Thyroid gland (tissue), 4 donors: Measurements from ENCODE around the gene C8B.

ENCODE experiments used
- CTCF ChIP-seq, 6 experiments: fragments of 200-600 bp in 3 of 6; fragments of 450-650 bp in 3 of 6; sonication (generic) in 3 of 6; IDR thresholded peaks; one replicate each; pipeline ENCODE4 v1.5.1; 2016 to 2019; ENCODE audit warnings: antibody characterized with exemption in 6 of 6, mild to moderate bottlenecking in 2 of 6, inconsistent platforms in 1 of 6, moderate library complexity in 1 of 6
- POLR2A ChIP-seq, 2 donors: fragments of 450-650 bp; IDR thresholded peaks; one replicate each; pipeline ENCODE4 v1.6.1; 2017; ENCODE audit warnings: antibody characterized with exemption in 2 of 2, mild to moderate bottlenecking in 2 of 2, moderate library complexity in 1 of 2

DNA sequence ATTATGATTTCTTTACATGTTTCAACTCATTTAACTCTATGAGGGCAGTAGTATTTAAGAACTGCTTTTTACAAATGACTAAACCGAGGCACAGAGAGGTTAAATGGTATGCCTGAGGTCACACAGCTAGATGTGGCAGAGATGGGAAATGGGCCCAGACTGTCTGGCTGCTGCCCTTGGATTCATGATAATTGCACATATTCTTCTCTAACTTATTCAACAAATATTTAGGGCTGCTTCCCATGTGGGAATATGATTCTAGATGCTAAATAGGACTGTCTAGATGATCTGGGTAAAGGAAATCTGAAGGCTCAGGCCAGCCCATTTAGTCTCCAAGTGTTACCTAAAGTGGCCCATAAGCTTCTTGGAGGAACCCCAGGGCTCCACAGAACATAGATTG lies 85.0 kb downstream of the C8B start:
- TF ChIP-seq CTCF (IDR thresholded peaks at IDR 0.05) (no peak), POLR2A (IDR thresholded peaks at IDR 0.05) (no peak)
